HG03460 (cell line): Measurements from ENCODE around the gene KCNJ8.
"Not testable (repeated sequence)": the region's sequence is repeated elsewhere in the genome, so short reads cannot be mapped to it uniquely, and the experiment has no call there.

Experiments used
- ATAC-seq: cut with Tn5 transposase; IDR thresholded peaks from one replicate; pipeline ENCODE4 v1.9.1; 2021; ENCODE audit not compliant: unreplicated experiment

The KCNJ8 gene

GRCh38 chr12:21788089-21788983, 13.8 kb upstream of the KCNJ8 start:
- no peak for ATAC-seq

- no peak for ATAC-seq
These were observed 11.6 kb upstream of the KCNJ8 start for GRCh38 chr12:21786041-21786531.

- not testable (repeated sequence) for ATAC-seq
These were observed 8.2 kb upstream of the KCNJ8 start for GRCh38 chr12:21782723-21783122.

- ATAC-seq: no peak
These were observed 6.3 kb upstream of the KCNJ8 start for GRCh38 chr12:21780786-21781185.

- no peak for ATAC-seq
These were observed 1.7 kb upstream of the KCNJ8 start for GRCh38 chr12:21776175-21776574.

GRCh38 chr12:21775133-21775820, 771 bp upstream of the KCNJ8 start:
- ATAC-seq: no peak

GRCh38 chr12:21773806-21774205, 700 bp downstream of the KCNJ8 start:
- no peak for ATAC-seq

GRCh38 chr12:21773263-21773741, 1.2 kb downstream of the KCNJ8 start:
- no peak for ATAC-seq

GRCh38 chr12:21771311-21771710, 3.2 kb downstream of the KCNJ8 start:
- no peak for ATAC-seq

- ATAC-seq: no peak
These were observed 5.2 kb downstream of the KCNJ8 start for GRCh38 chr12:21769307-21769706.

GRCh38 chr12:21766403-21766802, 8.1 kb downstream of the KCNJ8 start:
- no peak for ATAC-seq

GRCh38 chr12:21764950-21765349, 9.6 kb downstream of the KCNJ8 start:
- ATAC-seq: no peak

- no peak for ATAC-seq
These were observed 10.4 kb downstream of the KCNJ8 start for GRCh38 chr12:21764065-21764464.

- ATAC-seq: no peak
These were observed 11.0 kb downstream of the KCNJ8 start for GRCh38 chr12:21763531-21763930.

GRCh38 chr12:21759737-21760136, 14.8 kb downstream of the KCNJ8 start:
- no peak for ATAC-seq

- ATAC-seq: no peak
These were observed 16.8 kb downstream of the KCNJ8 start for GRCh38 chr12:21757735-21758134.

- no peak for ATAC-seq
These were observed 17.8 kb downstream of the KCNJ8 start for GRCh38 chr12:21756699-21757098.

- no peak for ATAC-seq
These were observed 23.0 kb downstream of the KCNJ8 start for GRCh38 chr12:21751517-21751916.

GRCh38 chr12:21745258-21745657, 29.2 kb downstream of the KCNJ8 start:
- ATAC-seq: no peak

- ATAC-seq: no peak
These were observed 43.4 kb downstream of the KCNJ8 start for GRCh38 chr12:21731144-21731543.

- no peak for ATAC-seq
These were observed 48.8 kb downstream of the KCNJ8 start for GRCh38 chr12:21725731-21726130.
